ENCODE data around the gene C9. TPM values are rescaled to one million over a fixed set of nuclear protein-coding genes. Genes with fewer than 3 reads are reported as not detected.

Gene C9
- total RNA-seq, 1 donor from 2014 or later = not detected

DNA sequence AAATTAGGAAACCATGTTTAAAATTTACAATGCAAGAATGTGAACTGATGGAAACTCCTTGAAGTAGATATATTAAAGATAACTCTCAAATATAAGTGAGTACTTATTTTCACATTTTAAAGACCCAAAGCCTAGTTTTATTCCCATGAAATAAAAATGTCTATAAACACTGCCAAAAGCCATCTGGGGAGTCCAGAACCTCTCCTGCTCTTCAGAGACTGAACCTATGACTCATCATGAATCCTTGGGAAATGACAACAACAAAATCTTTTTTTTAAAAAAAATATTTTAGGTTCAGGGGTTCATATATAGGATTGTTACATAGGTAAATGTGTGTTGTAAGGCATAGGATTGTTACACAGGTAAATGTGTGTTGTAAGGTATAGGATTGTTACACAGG, 111.1 kb downstream of the C9 start:
- Mint-ChIP-seq H3K27me3 (ENCODE audit: unreplicated experiment) (peaks cover 4% of the 10 kb centered on the region), H3K4me3 (ENCODE audit: unreplicated experiment) (no peak overlapping the region), H3K4me1 (ENCODE audit: low read depth, unreplicated experiment) (no peaks in the 10 kb centered on the region), H3K27ac (ENCODE audit: unreplicated experiment) (no peak overlapping the region), H3K9me3 (ENCODE audit: unreplicated experiment) (peaks cover 2% of the 10 kb centered on the region), H3K36me3 (ENCODE audit: unreplicated experiment) (no peaks in the 10 kb centered on the region)
- no peak for DNase-seq
- no peak for TF ChIP-seq CTCF (IDR thresholded peaks at IDR 0.05; ENCODE audit: partially characterized antibody, unreplicated experiment)

DNA sequence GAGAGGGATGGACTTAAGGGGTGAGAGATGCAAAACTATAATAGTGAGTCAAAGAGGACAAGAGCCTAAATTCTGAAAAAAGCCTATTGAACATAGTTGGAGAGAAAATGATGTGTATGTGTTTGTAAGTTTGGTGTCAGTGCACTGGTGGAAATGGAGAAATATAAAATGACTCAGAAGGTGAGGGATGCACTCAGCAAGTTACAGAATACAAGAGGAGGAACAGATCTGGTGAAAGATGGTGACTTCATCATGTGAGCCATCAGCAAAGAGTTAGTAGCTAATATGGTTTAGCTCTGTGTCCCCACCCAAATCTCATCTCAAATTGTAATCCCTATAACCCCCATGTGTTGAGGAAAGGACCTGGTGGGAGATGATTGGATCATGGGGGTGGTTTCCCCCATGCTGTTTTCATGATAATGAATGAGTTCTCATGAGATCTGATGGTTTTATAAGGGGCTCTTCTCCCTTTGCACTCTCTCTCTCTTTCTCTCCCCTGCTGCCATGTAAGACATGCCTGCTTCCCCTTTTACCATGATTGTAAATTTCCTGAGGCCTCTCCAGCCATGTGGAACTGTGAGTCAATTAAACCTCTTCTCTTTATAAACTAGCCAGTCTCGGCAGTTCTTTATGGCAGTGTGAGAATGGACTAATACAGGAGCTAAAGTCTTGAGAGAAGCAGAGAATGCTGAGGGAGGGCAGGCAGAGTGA, 114.6 kb downstream of the C9 start:
- no peak for DNase-seq
- H3K36me3 Mint-ChIP-seq (ENCODE audit: unreplicated experiment) = no peaks in the 10 kb centered on the region
- no peak overlapping the region for H3K4me3 Mint-ChIP-seq (ENCODE audit: unreplicated experiment)
- no peak for TF ChIP-seq CTCF (IDR thresholded peaks at IDR 0.05; ENCODE audit: partially characterized antibody, unreplicated experiment)
- H3K27me3 Mint-ChIP-seq (ENCODE audit: unreplicated experiment) = peaks cover 4% of the 10 kb centered on the region
- H3K27ac Mint-ChIP-seq (ENCODE audit: unreplicated experiment) = no peak overlapping the region
- H3K4me1 Mint-ChIP-seq (ENCODE audit: low read depth, unreplicated experiment) = no peaks in the 10 kb centered on the region
- peaks cover 2% of the 10 kb centered on the region for H3K9me3 Mint-ChIP-seq (ENCODE audit: unreplicated experiment)

- Mint-ChIP-seq H3K4me3 (ENCODE audit: unreplicated experiment) (no peak overlapping the region), H3K9me3 (ENCODE audit: unreplicated experiment) (peaks cover 2% of the 10 kb centered on the region), H3K4me1 (ENCODE audit: low read depth, unreplicated experiment) (no peaks in the 10 kb centered on the region), H3K36me3 (ENCODE audit: unreplicated experiment) (no peaks in the 10 kb centered on the region), H3K27me3 (ENCODE audit: unreplicated experiment) (peaks cover 3% of the 10 kb centered on the region), H3K27ac (ENCODE audit: unreplicated experiment) (no peak overlapping the region)
- peak; percentile 12 for TF ChIP-seq CTCF (IDR thresholded peaks at IDR 0.05; ENCODE audit: partially characterized antibody, unreplicated experiment)
- DNase-seq = no peak
These were observed 115.2 kb downstream of the C9 start for GRCh38 chr5:39249069-39249468.

DNA sequence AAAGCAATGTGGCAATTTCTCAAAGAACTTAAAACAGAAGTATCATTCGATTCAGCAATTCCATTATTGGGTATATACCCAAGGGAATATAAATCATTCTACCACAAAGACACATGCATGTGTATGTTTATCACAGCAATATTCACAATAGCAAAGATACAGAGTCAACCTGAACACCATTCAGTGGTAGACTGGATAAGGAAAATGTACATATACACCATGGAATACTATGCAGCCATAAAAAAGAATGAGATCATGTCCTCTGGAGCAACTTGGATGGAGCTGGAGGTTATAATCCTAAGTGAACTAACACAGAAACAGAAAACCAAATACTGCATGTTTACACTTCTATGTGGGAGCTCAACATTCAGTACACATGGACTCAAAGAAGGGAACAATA, 123.5 kb downstream of the C9 start:
- H3K4me1 Mint-ChIP-seq (ENCODE audit: low read depth, unreplicated experiment) = no peaks in the 10 kb centered on the region
- H3K27me3 Mint-ChIP-seq (ENCODE audit: unreplicated experiment) = no peaks in the 10 kb centered on the region
- H3K27ac Mint-ChIP-seq (ENCODE audit: unreplicated experiment) = no peak overlapping the region

More for the DNA sequence above, 123.5 kb downstream of the C9 start:
- Mint-ChIP-seq H3K36me3 (ENCODE audit: unreplicated experiment) (no peaks in the 10 kb centered on the region), H3K4me3 (ENCODE audit: unreplicated experiment) (no peak overlapping the region), H3K9me3 (ENCODE audit: unreplicated experiment) (no peaks in the 10 kb centered on the region)
- no peak for DNase-seq
- no peak for TF ChIP-seq CTCF (IDR thresholded peaks at IDR 0.05; ENCODE audit: partially characterized antibody, unreplicated experiment)
